PC-3 (cell line): ENCODE results near the gene GSTM4.

Experiments used
- EZH2 ChIP-seq: fragments of 300-600 bp; sonication (generic); IDR thresholded peaks from one replicate; pipeline ENCODE4 v1.6.1; 2017; ENCODE audit warnings: antibody characterized with exemption, mild to moderate bottlenecking, low read length; ENCODE audit not compliant: unreplicated experiment
- EZH2phosphoT487 ChIP-seq: fragments of 300-600 bp; sonication (generic); IDR thresholded peaks from 2 replicates; pipeline ENCODE4 v1.6.1; 2018; ENCODE audit warnings: mild to moderate bottlenecking, antibody characterized with exemption, low read length, borderline replicate concordance
- TF ChIP-seq, protein P1 (sequence below): fragments of 300-600 bp; sonication (generic); conservative IDR thresholded peaks from 2 replicates; pipeline ENCODE4 v1.5.1; 2017; ENCODE audit warnings: antibody characterized with exemption, low read depth, mild to moderate bottlenecking, low read length

DNA sequence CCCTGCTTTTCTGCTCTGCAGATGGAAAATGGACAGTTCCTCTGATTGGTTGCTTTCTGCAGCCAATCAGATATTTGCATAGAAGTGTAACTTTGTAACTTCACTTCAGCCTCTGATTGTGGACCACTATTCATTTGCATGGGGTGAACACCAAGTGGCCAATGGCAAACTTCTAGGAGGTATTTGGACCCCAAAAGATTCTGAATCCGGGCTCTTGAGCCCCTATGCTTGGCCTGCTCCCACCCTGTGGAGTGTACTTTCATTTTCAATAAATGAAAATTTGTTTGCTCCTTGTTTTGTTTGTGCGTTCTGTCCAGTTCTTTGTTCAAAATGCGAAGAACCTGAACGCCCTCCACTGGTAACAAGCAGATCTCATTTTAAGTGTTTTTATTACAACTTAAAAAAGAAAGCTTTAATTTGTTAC, 6.4 kb upstream of the GSTM4 start:
- TF ChIP-seq, protein P1, sequence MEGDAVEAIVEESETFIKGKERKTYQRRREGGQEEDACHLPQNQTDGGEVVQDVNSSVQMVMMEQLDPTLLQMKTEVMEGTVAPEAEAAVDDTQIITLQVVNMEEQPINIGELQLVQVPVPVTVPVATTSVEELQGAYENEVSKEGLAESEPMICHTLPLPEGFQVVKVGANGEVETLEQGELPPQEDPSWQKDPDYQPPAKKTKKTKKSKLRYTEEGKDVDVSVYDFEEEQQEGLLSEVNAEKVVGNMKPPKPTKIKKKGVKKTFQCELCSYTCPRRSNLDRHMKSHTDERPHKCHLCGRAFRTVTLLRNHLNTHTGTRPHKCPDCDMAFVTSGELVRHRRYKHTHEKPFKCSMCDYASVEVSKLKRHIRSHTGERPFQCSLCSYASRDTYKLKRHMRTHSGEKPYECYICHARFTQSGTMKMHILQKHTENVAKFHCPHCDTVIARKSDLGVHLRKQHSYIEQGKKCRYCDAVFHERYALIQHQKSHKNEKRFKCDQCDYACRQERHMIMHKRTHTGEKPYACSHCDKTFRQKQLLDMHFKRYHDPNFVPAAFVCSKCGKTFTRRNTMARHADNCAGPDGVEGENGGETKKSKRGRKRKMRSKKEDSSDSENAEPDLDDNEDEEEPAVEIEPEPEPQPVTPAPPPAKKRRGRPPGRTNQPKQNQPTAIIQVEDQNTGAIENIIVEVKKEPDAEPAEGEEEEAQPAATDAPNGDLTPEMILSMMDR, result peak; percentile 63
- TF ChIP-seq EZH2 (no peak), EZH2phosphoT487 (no peak)
